HepG2 (cell line): ENCODE results near the gene EXOC3L4. TPM values are rescaled to one million over a fixed set of nuclear protein-coding genes. Genes with fewer than 3 reads are reported as not detected.

Experiments used
- CTCF ChIP-seq: sonication (generic); formaldehyde crosslinking; IDR thresholded peaks from 2 replicates; pipeline ENCODE4 v1.5.0; 2020; ENCODE audit warnings: mild to moderate bottlenecking, missing genetic modification reagents, moderate library complexity
- DBP ChIP-seq: sonication (generic); formaldehyde crosslinking; IDR thresholded peaks from 2 replicates; pipeline ENCODE4 v1.4.0; 2020; ENCODE audit warnings: missing genetic modification reagents; ENCODE audit errors: not compliant biosample characterization
- FOXO1 ChIP-seq: sonication (generic); formaldehyde crosslinking; IDR thresholded peaks from 2 replicates; pipeline ENCODE4 v1.4.0; 2020; ENCODE audit warnings: missing genetic modification reagents
- MYPOP ChIP-seq: sonication (generic); formaldehyde crosslinking; IDR thresholded peaks from 2 replicates; pipeline ENCODE4 v1.8.1; 2023; ENCODE audit warnings: mild to moderate bottlenecking, moderate library complexity, missing genetic modification reagents
- NCOA1 ChIP-seq: sonication (generic); formaldehyde crosslinking; IDR thresholded peaks from 2 replicates; pipeline ENCODE4 v1.9.0; 2021; ENCODE audit warnings: missing genetic modification reagents
- NR2F1 ChIP-seq, 2 experiments: fragments of 450-650 bp in 1 of 2; formaldehyde crosslinking in 1 of 2; IDR thresholded peaks; 2 replicates each; pipeline versions ENCODE4 v1.5.0 to v1.6.1; 2016 to 2020; ENCODE audit warnings: mild to moderate bottlenecking in 1 of 2, missing compliant biosample characterization in 1 of 2, missing genetic modification reagents in 1 of 2, moderate library complexity in 1 of 2
- RARA ChIP-seq: IDR thresholded peaks from 2 replicates; pipeline ENCODE4 v1.6.1; 2016; ENCODE audit warnings: missing genetic modification reagents, missing compliant biosample characterization
- RCOR2 ChIP-seq: IDR thresholded peaks from 2 replicates; pipeline ENCODE4 v1.6.1; 2016; ENCODE audit warnings: missing biosample characterization, missing genetic modification reagents
- SMYD3 ChIP-seq: sonication (generic); formaldehyde crosslinking; IDR thresholded peaks from 2 replicates; pipeline ENCODE4 v1.8.1; 2023; ENCODE audit warnings: mild to moderate bottlenecking, missing genetic modification reagents
- XRCC5 ChIP-seq: fragments of 200-400 bp; formaldehyde crosslinking; optimal IDR thresholded peaks from 2 replicates; pipeline ENCODE3; 2017; ENCODE audit warnings: mild to moderate bottlenecking, low read length
- ZBTB14 ChIP-seq: sonication (generic); formaldehyde crosslinking; IDR thresholded peaks from 2 replicates; pipeline ENCODE4 v1.4.0; 2020; ENCODE audit warnings: missing genetic modification reagents
- ZNF253 ChIP-seq: sonication (generic); formaldehyde crosslinking; IDR thresholded peaks from 2 replicates; pipeline ENCODE4 v1.8.0; 2022; ENCODE audit warnings: mild to moderate bottlenecking, missing genetic modification reagents, borderline replicate concordance
- ZNF276 ChIP-seq: sonication (generic); formaldehyde crosslinking; IDR thresholded peaks from 2 replicates; pipeline ENCODE4 v1.4.0; 2020; ENCODE audit warnings: mild to moderate bottlenecking, low read depth, missing genetic modification reagents
- ZNF329 ChIP-seq: sonication (generic); formaldehyde crosslinking; IDR thresholded peaks from 2 replicates; pipeline ENCODE4 v1.9.0; 2021; ENCODE audit warnings: low read depth, mild to moderate bottlenecking, missing genetic modification reagents
- ZNF567 ChIP-seq: sonication (generic); formaldehyde crosslinking; IDR thresholded peaks from 2 replicates; pipeline ENCODE4 v1.8.1; 2023; ENCODE audit warnings: mild to moderate bottlenecking, missing genetic modification reagents, borderline replicate concordance
- ZNF687 ChIP-seq: sonication (generic); formaldehyde crosslinking; IDR thresholded peaks from 2 replicates; pipeline ENCODE4 v1.5.1; 2020; ENCODE audit warnings: mild to moderate bottlenecking, missing genetic modification reagents, moderate library complexity
- ZNF766 ChIP-seq: sonication (generic); formaldehyde crosslinking; IDR thresholded peaks from 2 replicates; pipeline ENCODE4 v1.5.0; 2020; ENCODE audit warnings: missing genetic modification reagents, borderline replicate concordance
- polyA plus RNA-seq, 8 experiments: library from polyadenylated mRNA; depleted of rRNA in 3 of 8; stranded (reverse) in 7 of 8; unstranded in 1 of 8; fragments of >200 nt; fragmentation: Illumina TruSeq in 4 of 8; extraction: Trizol in 4 of 8; gene quantifications; 2 replicates each; pipeline versions ENCODE4 v1.2.1 to v1.2.3, GENCODE V29; 2011 to 2016; ENCODE audit warnings: low read depth in 4 of 8, missing spikeins in 1 of 8, mixed read lengths in 1 of 8; ENCODE audit not compliant: insufficient read depth in 1 of 8
- total RNA-seq, 5 experiments: library from RNA; depleted of rRNA; stranded (reverse); fragments of >200 nt; fragmentation: Illumina TruSeq; extraction: Trizol; gene quantifications; 2 replicates each; pipeline ENCODE4 v1.2.3, GENCODE V29; 2016; ENCODE audit warnings: low read depth in 1 of 5

The EXOC3L4 gene
- total and polyA plus RNA-seq, 2 of the 13 experiments (the other 11 are each of a cell fraction or from before 2014, with no cell fraction given), result 11.8 to 27.0 TPM

DNA sequence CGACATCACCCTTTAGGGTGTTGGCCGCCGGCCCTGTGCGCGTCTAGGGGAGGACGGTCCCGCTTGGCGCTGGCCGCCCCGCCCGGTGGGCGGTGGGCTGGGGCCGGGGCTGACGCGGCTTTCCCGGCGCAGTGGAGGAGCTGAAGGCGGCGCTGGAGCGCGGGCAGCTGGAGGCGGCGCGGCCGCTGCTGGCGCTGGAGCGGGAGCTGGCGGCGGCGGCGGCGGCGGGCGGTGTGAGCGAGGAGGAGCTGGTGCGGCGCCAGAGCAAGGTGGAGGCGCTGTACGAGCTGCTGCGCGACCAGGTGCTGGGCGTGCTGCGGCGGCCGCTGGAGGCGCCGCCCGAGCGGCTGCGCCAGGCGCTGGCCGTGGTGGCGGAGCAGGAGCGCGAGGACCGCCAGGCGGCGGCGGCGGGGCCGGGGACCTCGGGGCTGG lies 32.4 kb downstream of the EXOC3L4 start (continued):
- no peak for TF ChIP-seq RCOR2 (CRISPR knock-in tag)
- no peak for TF ChIP-seq ZNF567
- no peak for TF ChIP-seq ZNF329 (CRISPR knock-in tag)
- TF ChIP-seq ZNF253 (CRISPR knock-in tag), result no peak
- peak; percentile 84; the same call in 1 of the 2 replicates for TF ChIP-seq MYPOP (CRISPR knock-in tag)
- TF ChIP-seq ZNF766 (CRISPR knock-in tag), result no peak
- TF ChIP-seq ZNF276 (CRISPR knock-in tag), result no peak
- no peak for TF ChIP-seq NCOA1 (CRISPR knock-in tag)
- TF ChIP-seq NR2F1 (CRISPR knock-in tag; IDR thresholded peaks at IDR 0.05), result no peak
- no peak for TF ChIP-seq SMYD3
- TF ChIP-seq RARA (CRISPR knock-in tag), result 0 out of 2 replicates have a peak, but pooled peaks have one; percentile 24
- no peak for TF ChIP-seq DBP (CRISPR knock-in tag)
- TF ChIP-seq XRCC5, result no peak
- peak; percentile 51 for TF ChIP-seq ZNF687 (CRISPR knock-in tag)
- TF ChIP-seq FOXO1 (CRISPR knock-in tag), result no peak
- peak; percentile 60 for TF ChIP-seq CTCF
- TF ChIP-seq ZBTB14 (CRISPR knock-in tag), result peak; percentile 42; the same call in 1 of the 2 replicates
